MM.1S (cell line): Measurements from ENCODE around the gene AP3D1.

Experiments
- EZH2 ChIP-seq: fragments of 300-600 bp; sonication (generic); optimal IDR thresholded peaks from 2 replicates; pipeline ENCODE3; 2017; ENCODE audit warnings: low read depth, mild to moderate bottlenecking, antibody characterized with exemption, low read length, mixed read lengths
- EZH2phosphoT487 ChIP-seq: fragments of 300-600 bp; sonication (generic); IDR thresholded peaks from 2 replicates; pipeline ENCODE4 v1.6.1; 2018; ENCODE audit warnings: antibody characterized with exemption, low read length
- TF ChIP-seq, protein P1 (sequence below): fragments of 300-600 bp; sonication (generic); IDR thresholded peaks from 2 replicates; pipeline ENCODE4 v1.5.1; 2016; ENCODE audit warnings: antibody characterized with exemption, low read length, mixed read lengths

DNA sequence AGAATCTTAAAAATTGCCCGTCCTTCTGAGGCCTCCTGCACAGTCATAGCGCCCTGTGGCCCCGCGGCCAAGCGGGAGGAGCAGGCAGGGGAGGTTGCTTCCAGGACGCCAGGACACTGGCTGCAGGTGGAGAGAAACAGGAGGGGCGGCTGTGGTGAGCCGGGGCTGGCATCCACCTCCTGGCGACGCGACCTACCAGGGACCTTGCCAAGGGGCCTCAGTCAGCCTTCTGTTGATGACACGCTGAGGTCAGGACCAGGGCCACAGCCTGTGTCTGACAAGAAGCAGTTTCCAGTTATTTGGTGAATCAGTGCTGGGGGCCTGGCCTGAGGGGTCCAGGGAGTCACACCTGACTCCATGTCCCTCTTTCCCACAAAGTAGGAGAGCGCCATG, 87.0 kb downstream of the AP3D1 start:
- TF ChIP-seq, protein P1, sequence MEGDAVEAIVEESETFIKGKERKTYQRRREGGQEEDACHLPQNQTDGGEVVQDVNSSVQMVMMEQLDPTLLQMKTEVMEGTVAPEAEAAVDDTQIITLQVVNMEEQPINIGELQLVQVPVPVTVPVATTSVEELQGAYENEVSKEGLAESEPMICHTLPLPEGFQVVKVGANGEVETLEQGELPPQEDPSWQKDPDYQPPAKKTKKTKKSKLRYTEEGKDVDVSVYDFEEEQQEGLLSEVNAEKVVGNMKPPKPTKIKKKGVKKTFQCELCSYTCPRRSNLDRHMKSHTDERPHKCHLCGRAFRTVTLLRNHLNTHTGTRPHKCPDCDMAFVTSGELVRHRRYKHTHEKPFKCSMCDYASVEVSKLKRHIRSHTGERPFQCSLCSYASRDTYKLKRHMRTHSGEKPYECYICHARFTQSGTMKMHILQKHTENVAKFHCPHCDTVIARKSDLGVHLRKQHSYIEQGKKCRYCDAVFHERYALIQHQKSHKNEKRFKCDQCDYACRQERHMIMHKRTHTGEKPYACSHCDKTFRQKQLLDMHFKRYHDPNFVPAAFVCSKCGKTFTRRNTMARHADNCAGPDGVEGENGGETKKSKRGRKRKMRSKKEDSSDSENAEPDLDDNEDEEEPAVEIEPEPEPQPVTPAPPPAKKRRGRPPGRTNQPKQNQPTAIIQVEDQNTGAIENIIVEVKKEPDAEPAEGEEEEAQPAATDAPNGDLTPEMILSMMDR = no peak
- TF ChIP-seq EZH2 = no peak
- TF ChIP-seq EZH2phosphoT487 = no peak
